ENCODE data around the gene APOL1. TPM values are rescaled to one million over a fixed set of nuclear protein-coding genes. Genes with fewer than 3 reads are reported as not detected.

APOL1 gene
- total RNA-seq, 4 donors from 2014 or later: 0.87 to 11.1 (median 6.2) TPM

- no peak for ATAC-seq
- no peak overlapping the region for H3K27ac ChIP-seq
- H3K9me3 ChIP-seq: no peaks in the 10 kb centered on the region
- peaks cover 16 to 29% of the 10 kb centered on the region in 2 donors for H3K4me1 ChIP-seq
- peaks cover 0 to 58% of the 10 kb centered on the region in 2 donors for H3K36me3 ChIP-seq
- intact Hi-C loops (cut with DNase I; ENCODE audit: low total_unique reads): no loop called here
- TF ChIP-seq CTCF (IDR thresholded peaks at IDR 0.05 in 4 of 5, conservative IDR thresholded peaks at IDR 0.05 in 1 of 5): no peak
- no peak for TF ChIP-seq POLR2A (IDR thresholded peaks at IDR 0.05)
- in situ Hi-C loops (cut with MboI; ENCODE audit: low sequenced_read_pairs in 4 of 4): loop anchor here in 1 of 4 donors (10.0 kb wide), 1 partner anchor 88 kb away; no protein-coding TSS in a partner anchor
- H3K4me3 ChIP-seq: no peak overlapping the region
- H3K27me3 ChIP-seq: no peaks in the 10 kb centered on the region
- DNase-seq: no peak
Observed at GRCh38 chr22:36232715-36233401, 20.1 kb upstream of the APOL1 start.

- TF ChIP-seq POLR2A (IDR thresholded peaks at IDR 0.05): no peak
- TF ChIP-seq CTCF (IDR thresholded peaks at IDR 0.05 in 4 of 5, conservative IDR thresholded peaks at IDR 0.05 in 1 of 5): no peak
- in situ Hi-C loops (cut with MboI; ENCODE audit: low sequenced_read_pairs in 4 of 4) (loop anchor here in 1 of 4 donors (10.0 kb wide), 1 partner anchor 89 kb away; no protein-coding TSS in a partner anchor), intact Hi-C loops (cut with DNase I; ENCODE audit: low total_unique reads) (no loop called here)
- DNase-seq: no peak
- Histone ChIP-seq H3K27ac (no peak overlapping the region), H3K9me3 (no peaks in the 10 kb centered on the region), H3K36me3 (peaks cover 0 to 50% of the 10 kb centered on the region in 2 donors), H3K4me3 (no peak overlapping the region), H3K4me1 (peaks cover 24 to 36% of the 10 kb centered on the region in 2 donors), H3K27me3 (no peaks in the 10 kb centered on the region)
- no peak for ATAC-seq
Observed at GRCh38 chr22:36233796-36234195, 19.1 kb upstream of the APOL1 start.

- intact Hi-C loops (cut with DNase I; ENCODE audit: low total_unique reads): no loop called here
- Histone ChIP-seq H3K27me3 (no peaks in the 10 kb centered on the region), H3K4me3 (no peak overlapping the region), H3K27ac (no peak overlapping the region), H3K36me3 (peaks cover 0 to 46% of the 10 kb centered on the region in 2 donors), H3K9me3 (no peaks in the 10 kb centered on the region), H3K4me1 (peaks cover 24 to 37% of the 10 kb centered on the region in 2 donors)
- TF ChIP-seq POLR2A (IDR thresholded peaks at IDR 0.05) (no peak), CTCF (IDR thresholded peaks at IDR 0.05 in 4 of 5, conservative IDR thresholded peaks at IDR 0.05 in 1 of 5) (no peak)
- in situ Hi-C loops (cut with MboI; ENCODE audit: low sequenced_read_pairs in 4 of 4): loop anchor here in 1 of 4 donors (10.0 kb wide), 1 partner anchor 89 kb away; no protein-coding TSS in a partner anchor
- no peak for ATAC-seq
- no peak for DNase-seq
Observed at GRCh38 chr22:36234213-36234612, 18.7 kb upstream of the APOL1 start.

GRCh38 chr22:36234919-36235318, 18.0 kb upstream of the APOL1 start:
- Histone ChIP-seq H3K27ac (no peak overlapping the region), H3K9me3 (no peaks in the 10 kb centered on the region), H3K4me1 (peaks cover 24 to 37% of the 10 kb centered on the region in 2 donors), H3K4me3 (no peak overlapping the region), H3K27me3 (no peaks in the 10 kb centered on the region), H3K36me3 (peaks cover 0 to 43% of the 10 kb centered on the region in 2 donors)
- ATAC-seq: no peak
- DNase-seq: no peak
- TF ChIP-seq CTCF (IDR thresholded peaks at IDR 0.05 in 4 of 5, conservative IDR thresholded peaks at IDR 0.05 in 1 of 5) (no peak), POLR2A (IDR thresholded peaks at IDR 0.05) (no peak)
- intact Hi-C loops (cut with DNase I; ENCODE audit: low total_unique reads): no loop called here
- in situ Hi-C loops (cut with MboI; ENCODE audit: low sequenced_read_pairs in 4 of 4): loop anchor here in 1 of 4 donors (10.0 kb wide), 1 partner anchor 90 kb away; no protein-coding TSS in a partner anchor

All from gastrocnemius medialis (tissue), 4 donors.